WTC11 (cell line): ENCODE results near the gene SLC26A5. TPM values are rescaled to one million over a fixed set of nuclear protein-coding genes. Genes with fewer than 3 reads are reported as not detected.

Source experiments
- ATAC-seq: fragments of 200-7000 bp; cut with Tn5 transposase; 2 replicates; pipeline ENCODE4 v1.10.0; 2021; ENCODE audit warnings: mild to moderate bottlenecking, moderate library complexity
- CTCF ChIA-PET: fragments of 300-600 bp; sonication (Branson Sonifier 250); formaldehyde crosslinking; loops from one replicate; lab custom pipeline; 2021; ENCODE audit warnings: antibody characterized with exemption; lab: Charles Lee
- POLR2A ChIA-PET: fragments of 350-600 bp; sonication (Branson Sonifier 250); formaldehyde crosslinking; loops from one replicate; lab custom pipeline; 2021; ENCODE audit warnings: antibody characterized with exemption; lab: Charles Lee
- DNase-seq: peaks from one replicate; pipeline ENCODE4 v3.0.0; 2021; ENCODE audit warnings: low spot score
- H3K27ac Mint-ChIP-seq: 2 replicates; pipeline ENCODE4 v1.8.0; 2021; ENCODE audit warnings: mixed read lengths
- H3K27me3 Mint-ChIP-seq: 2 replicates; pipeline ENCODE4 v1.8.0; 2021; ENCODE audit warnings: low read depth, mild to moderate bottlenecking, moderate library complexity, mixed read lengths
- H3K36me3 Mint-ChIP-seq: 2 replicates; pipeline ENCODE4 v1.8.0; 2021; ENCODE audit warnings: mixed read lengths
- H3K4me1 Mint-ChIP-seq: 2 replicates; pipeline ENCODE4 v1.8.0; 2022; ENCODE audit warnings: mixed read lengths
- H3K4me3 Mint-ChIP-seq: 2 replicates; pipeline ENCODE4 v1.8.0; 2021; ENCODE audit warnings: mild to moderate bottlenecking, moderate library complexity, mixed read lengths
- H3K9me3 Mint-ChIP-seq: 2 replicates; pipeline ENCODE4 v1.8.0; 2021; ENCODE audit warnings: mixed read lengths
- CREB1 ChIP-seq: sonication (generic); formaldehyde crosslinking; IDR thresholded peaks from 2 replicates; pipeline ENCODE4 v1.8.0; 2023; ENCODE audit warnings: mild to moderate bottlenecking, missing genetic modification reagents
- CREM ChIP-seq: sonication (generic); formaldehyde crosslinking; IDR thresholded peaks from 2 replicates; pipeline ENCODE4 v1.8.1; 2022; ENCODE audit warnings: mild to moderate bottlenecking, missing genetic modification reagents, moderate library complexity
- ELF4 ChIP-seq: sonication (generic); formaldehyde crosslinking; IDR thresholded peaks from 2 replicates; pipeline ENCODE4 v1.8.1; 2022; ENCODE audit warnings: low read depth, mild to moderate bottlenecking, moderate library complexity, missing genetic modification reagents
- EMX1 ChIP-seq: fragments of 250-450 bp; sonication (Bioruptor Pico); IDR thresholded peaks from 2 replicates; pipeline ENCODE4 v1.8.0; 2021; ENCODE audit warnings: mild to moderate bottlenecking
- GRHL2 ChIP-seq: fragments of 250-450 bp; sonication (Bioruptor Pico); IDR thresholded peaks from 2 replicates; pipeline ENCODE4 v1.8.0; 2022; ENCODE audit warnings: mild to moderate bottlenecking, moderate library complexity; ENCODE audit not compliant: insufficient replicate concordance, severe bottlenecking
- RELA ChIP-seq: sonication (generic); formaldehyde crosslinking; IDR thresholded peaks from 2 replicates; pipeline ENCODE4 v1.8.1; 2022; ENCODE audit warnings: missing genetic modification reagents, mild to moderate bottlenecking, borderline replicate concordance
- SMAD3 ChIP-seq: sonication (generic); formaldehyde crosslinking; IDR thresholded peaks from 2 replicates; pipeline ENCODE4 v1.8.0; 2022; ENCODE audit warnings: missing genetic modification reagents, mild to moderate bottlenecking, borderline replicate concordance
- TEAD1 ChIP-seq: sonication (generic); formaldehyde crosslinking; IDR thresholded peaks from 2 replicates; pipeline ENCODE4 v1.8.0; 2022; ENCODE audit warnings: mild to moderate bottlenecking, missing genetic modification reagents
- TEAD4 ChIP-seq: sonication (generic); formaldehyde crosslinking; IDR thresholded peaks from 2 replicates; pipeline ENCODE4 v1.8.0; 2022; ENCODE audit warnings: mild to moderate bottlenecking, missing genetic modification reagents
- ZNF396 ChIP-seq: fragments of 250-450 bp; sonication (Bioruptor Pico); IDR thresholded peaks from 2 replicates; pipeline ENCODE4 v1.8.0; 2021; ENCODE audit warnings: mild to moderate bottlenecking, moderate library complexity, borderline replicate concordance
- total RNA-seq: library from RNA; stranded (reverse); gene quantifications from 3 replicates; pipeline ENCODE4 v1.2.3, GENCODE V29; 2021
- TF ChIP-seq, protein P1 (sequence below): fragments of 250-450 bp; sonication (Bioruptor Pico); IDR thresholded peaks from 2 replicates; pipeline ENCODE4 v1.9.0; 2021; ENCODE audit warnings: mild to moderate bottlenecking, borderline replicate concordance
- TF ChIP-seq, protein P2 (sequence below): fragments of 250-450 bp; sonication (Bioruptor Pico); IDR thresholded peaks from 2 replicates; pipeline ENCODE4 v1.8.0; 2021; ENCODE audit warnings: mild to moderate bottlenecking
- TF ChIP-seq, protein P3 (sequence below): sonication (generic); formaldehyde crosslinking; IDR thresholded peaks from 2 replicates; pipeline ENCODE4 v1.8.1; 2022; ENCODE audit warnings: low read depth, missing genetic modification reagents, borderline replicate concordance
- TF ChIP-seq, protein P4 (sequence below): sonication (generic); formaldehyde crosslinking; IDR thresholded peaks from 2 replicates; pipeline ENCODE4 v1.8.0; 2022; ENCODE audit warnings: missing genetic modification reagents
- TF ChIP-seq, protein P5 (sequence below): sonication (generic); formaldehyde crosslinking; IDR thresholded peaks from 2 replicates; pipeline ENCODE4 v1.8.0; 2022; ENCODE audit warnings: mild to moderate bottlenecking, missing genetic modification reagents

Gene SLC26A5
- total RNA-seq, 1 experiment from 2014 or later = 0.15 TPM

DNA sequence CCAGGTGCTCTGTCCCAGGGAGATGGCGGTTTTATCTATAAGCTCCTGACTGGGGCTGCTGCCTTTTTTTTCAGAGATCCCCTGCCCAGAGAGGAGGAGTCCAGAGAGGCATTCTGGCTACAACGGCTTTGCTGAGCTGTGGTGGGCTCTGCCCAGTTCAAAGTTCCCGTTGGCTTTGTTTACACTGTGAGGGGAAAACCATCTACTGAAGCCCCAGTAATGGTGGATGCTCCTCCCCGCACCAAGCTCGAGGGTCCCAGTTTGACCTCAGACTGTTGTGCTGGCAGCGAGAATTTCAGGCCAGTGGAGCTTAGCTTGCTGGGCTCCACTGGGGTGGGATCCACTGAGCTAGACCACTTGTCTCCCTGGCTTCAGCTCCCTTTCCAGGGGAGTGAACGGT is 16.4 kb upstream of the SLC26A5 start:
- H3K9me3 Mint-ChIP-seq = no peaks in the 10 kb centered on the region
- ChIA-PET CTCF (interaction anchor here (1.0 kb wide), 1 partner anchor 15 kb away, joined by 5 read pairs; no protein-coding TSS in a partner anchor), POLR2A (no interaction called here)
- DNase-seq = no peak
- H3K36me3 Mint-ChIP-seq = no peaks in the 10 kb centered on the region
- H3K4me3 Mint-ChIP-seq = no peak overlapping the region
- no peaks in the 10 kb centered on the region for H3K4me1 Mint-ChIP-seq
- H3K27me3 Mint-ChIP-seq = no peaks in the 10 kb centered on the region; the same call in 1 of the 2 replicates
- ATAC-seq = no peak
- TF ChIP-seq EMX1 (no peak), RELA (CRISPR knock-in tag) (no peak), GRHL2 (CRISPR knock-in tag) (no peak), SMAD3 (CRISPR knock-in tag) (no peak), CREB1 (CRISPR knock-in tag) (no peak), TEAD1 (no peak), TEAD4 (CRISPR knock-in tag) (no peak), ZNF396 (CRISPR knock-in tag) (no peak), CREM (CRISPR knock-in tag) (no peak), ELF4 (no peak)
- TF ChIP-seq, protein P1, sequence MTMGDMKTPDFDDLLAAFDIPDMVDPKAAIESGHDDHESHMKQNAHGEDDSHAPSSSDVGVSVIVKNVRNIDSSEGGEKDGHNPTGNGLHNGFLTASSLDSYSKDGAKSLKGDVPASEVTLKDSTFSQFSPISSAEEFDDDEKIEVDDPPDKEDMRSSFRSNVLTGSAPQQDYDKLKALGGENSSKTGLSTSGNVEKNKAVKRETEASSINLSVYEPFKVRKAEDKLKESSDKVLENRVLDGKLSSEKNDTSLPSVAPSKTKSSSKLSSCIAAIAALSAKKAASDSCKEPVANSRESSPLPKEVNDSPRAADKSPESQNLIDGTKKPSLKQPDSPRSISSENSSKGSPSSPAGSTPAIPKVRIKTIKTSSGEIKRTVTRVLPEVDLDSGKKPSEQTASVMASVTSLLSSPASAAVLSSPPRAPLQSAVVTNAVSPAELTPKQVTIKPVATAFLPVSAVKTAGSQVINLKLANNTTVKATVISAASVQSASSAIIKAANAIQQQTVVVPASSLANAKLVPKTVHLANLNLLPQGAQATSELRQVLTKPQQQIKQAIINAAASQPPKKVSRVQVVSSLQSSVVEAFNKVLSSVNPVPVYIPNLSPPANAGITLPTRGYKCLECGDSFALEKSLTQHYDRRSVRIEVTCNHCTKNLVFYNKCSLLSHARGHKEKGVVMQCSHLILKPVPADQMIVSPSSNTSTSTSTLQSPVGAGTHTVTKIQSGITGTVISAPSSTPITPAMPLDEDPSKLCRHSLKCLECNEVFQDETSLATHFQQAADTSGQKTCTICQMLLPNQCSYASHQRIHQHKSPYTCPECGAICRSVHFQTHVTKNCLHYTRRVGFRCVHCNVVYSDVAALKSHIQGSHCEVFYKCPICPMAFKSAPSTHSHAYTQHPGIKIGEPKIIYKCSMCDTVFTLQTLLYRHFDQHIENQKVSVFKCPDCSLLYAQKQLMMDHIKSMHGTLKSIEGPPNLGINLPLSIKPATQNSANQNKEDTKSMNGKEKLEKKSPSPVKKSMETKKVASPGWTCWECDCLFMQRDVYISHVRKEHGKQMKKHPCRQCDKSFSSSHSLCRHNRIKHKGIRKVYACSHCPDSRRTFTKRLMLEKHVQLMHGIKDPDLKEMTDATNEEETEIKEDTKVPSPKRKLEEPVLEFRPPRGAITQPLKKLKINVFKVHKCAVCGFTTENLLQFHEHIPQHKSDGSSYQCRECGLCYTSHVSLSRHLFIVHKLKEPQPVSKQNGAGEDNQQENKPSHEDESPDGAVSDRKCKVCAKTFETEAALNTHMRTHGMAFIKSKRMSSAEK (CRISPR knock-in tag) = no peak
- TF ChIP-seq, protein P2, sequence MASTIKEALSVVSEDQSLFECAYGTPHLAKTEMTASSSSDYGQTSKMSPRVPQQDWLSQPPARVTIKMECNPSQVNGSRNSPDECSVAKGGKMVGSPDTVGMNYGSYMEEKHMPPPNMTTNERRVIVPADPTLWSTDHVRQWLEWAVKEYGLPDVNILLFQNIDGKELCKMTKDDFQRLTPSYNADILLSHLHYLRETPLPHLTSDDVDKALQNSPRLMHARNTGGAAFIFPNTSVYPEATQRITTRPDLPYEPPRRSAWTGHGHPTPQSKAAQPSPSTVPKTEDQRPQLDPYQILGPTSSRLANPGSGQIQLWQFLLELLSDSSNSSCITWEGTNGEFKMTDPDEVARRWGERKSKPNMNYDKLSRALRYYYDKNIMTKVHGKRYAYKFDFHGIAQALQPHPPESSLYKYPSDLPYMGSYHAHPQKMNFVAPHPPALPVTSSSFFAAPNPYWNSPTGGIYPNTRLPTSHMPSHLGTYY (CRISPR knock-in tag) = no peak
- TF ChIP-seq, protein P3, sequence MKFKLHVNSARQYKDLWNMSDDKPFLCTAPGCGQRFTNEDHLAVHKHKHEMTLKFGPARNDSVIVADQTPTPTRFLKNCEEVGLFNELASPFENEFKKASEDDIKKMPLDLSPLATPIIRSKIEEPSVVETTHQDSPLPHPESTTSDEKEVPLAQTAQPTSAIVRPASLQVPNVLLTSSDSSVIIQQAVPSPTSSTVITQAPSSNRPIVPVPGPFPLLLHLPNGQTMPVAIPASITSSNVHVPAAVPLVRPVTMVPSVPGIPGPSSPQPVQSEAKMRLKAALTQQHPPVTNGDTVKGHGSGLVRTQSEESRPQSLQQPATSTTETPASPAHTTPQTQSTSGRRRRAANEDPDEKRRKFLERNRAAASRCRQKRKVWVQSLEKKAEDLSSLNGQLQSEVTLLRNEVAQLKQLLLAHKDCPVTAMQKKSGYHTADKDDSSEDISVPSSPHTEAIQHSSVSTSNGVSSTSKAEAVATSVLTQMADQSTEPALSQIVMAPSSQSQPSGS (CRISPR knock-in tag) = no peak
- TF ChIP-seq, protein P4, sequence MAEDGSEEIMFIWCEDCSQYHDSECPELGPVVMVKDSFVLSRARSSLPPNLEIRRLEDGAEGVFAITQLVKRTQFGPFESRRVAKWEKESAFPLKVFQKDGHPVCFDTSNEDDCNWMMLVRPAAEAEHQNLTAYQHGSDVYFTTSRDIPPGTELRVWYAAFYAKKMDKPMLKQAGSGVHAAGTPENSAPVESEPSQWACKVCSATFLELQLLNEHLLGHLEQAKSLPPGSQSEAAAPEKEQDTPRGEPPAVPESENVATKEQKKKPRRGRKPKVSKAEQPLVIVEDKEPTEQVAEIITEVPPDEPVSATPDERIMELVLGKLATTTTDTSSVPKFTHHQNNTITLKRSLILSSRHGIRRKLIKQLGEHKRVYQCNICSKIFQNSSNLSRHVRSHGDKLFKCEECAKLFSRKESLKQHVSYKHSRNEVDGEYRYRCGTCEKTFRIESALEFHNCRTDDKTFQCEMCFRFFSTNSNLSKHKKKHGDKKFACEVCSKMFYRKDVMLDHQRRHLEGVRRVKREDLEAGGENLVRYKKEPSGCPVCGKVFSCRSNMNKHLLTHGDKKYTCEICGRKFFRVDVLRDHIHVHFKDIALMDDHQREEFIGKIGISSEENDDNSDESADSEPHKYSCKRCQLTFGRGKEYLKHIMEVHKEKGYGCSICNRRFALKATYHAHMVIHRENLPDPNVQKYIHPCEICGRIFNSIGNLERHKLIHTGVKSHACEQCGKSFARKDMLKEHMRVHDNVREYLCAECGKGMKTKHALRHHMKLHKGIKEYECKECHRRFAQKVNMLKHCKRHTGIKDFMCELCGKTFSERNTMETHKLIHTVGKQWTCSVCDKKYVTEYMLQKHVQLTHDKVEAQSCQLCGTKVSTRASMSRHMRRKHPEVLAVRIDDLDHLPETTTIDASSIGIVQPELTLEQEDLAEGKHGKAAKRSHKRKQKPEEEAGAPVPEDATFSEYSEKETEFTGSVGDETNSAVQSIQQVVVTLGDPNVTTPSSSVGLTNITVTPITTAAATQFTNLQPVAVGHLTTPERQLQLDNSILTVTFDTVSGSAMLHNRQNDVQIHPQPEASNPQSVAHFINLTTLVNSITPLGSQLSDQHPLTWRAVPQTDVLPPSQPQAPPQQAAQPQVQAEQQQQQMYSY (CRISPR knock-in tag) = no peak
- TF ChIP-seq, protein P5, sequence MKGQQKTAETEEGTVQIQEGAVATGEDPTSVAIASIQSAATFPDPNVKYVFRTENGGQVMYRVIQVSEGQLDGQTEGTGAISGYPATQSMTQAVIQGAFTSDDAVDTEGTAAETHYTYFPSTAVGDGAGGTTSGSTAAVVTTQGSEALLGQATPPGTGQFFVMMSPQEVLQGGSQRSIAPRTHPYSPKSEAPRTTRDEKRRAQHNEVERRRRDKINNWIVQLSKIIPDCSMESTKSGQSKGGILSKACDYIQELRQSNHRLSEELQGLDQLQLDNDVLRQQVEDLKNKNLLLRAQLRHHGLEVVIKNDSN (CRISPR knock-in tag) = no peak
- TF ChIP-seq, all 79 proteins: peak for 0
- no peak overlapping the region for H3K27ac Mint-ChIP-seq
